HepG2 (cell line): ENCODE measurements around the gene BPIFB6. TPM values are rescaled to one million over a fixed set of nuclear protein-coding genes. Genes with fewer than 3 reads are reported as not detected.

Experiments used
- ATM ChIP-seq: fragments of 450-650 bp; IDR thresholded peaks from 2 replicates; pipeline ENCODE4 v1.7.1; 2017; ENCODE audit warnings: mild to moderate bottlenecking, borderline replicate concordance
- BCLAF1 ChIP-seq: fragments of 450-650 bp; IDR thresholded peaks from 2 replicates; pipeline ENCODE4 v1.6.1; 2017; ENCODE audit warnings: mild to moderate bottlenecking
- CBX1 ChIP-seq: IDR thresholded peaks from one replicate; pipeline ENCODE4 v1.6.1; 2016; ENCODE audit warnings: antibody characterized with exemption, low read depth
- CENPT ChIP-seq: sonication (generic); formaldehyde crosslinking; IDR thresholded peaks from 2 replicates; pipeline ENCODE4 v1.8.0; 2022; ENCODE audit warnings: low read depth, mild to moderate bottlenecking, moderate library complexity, missing genetic modification reagents
- CHD4 ChIP-seq: fragments of 200-600 bp; sonication (generic); IDR thresholded peaks from 2 replicates; pipeline ENCODE4 v1.7.0; 2017; ENCODE audit warnings: mild to moderate bottlenecking, low read length, borderline replicate concordance
- DRAP1 ChIP-seq: IDR thresholded peaks from 2 replicates; pipeline ENCODE4 v1.6.1; 2016; ENCODE audit warnings: missing genetic modification reagents, missing compliant biosample characterization
- HMG20A ChIP-seq: IDR thresholded peaks from 2 replicates; pipeline ENCODE4 v1.6.1; 2016; ENCODE audit warnings: borderline replicate concordance
- IKZF5 ChIP-seq: IDR thresholded peaks from 2 replicates; pipeline ENCODE4 v1.6.1; 2018; ENCODE audit warnings: missing genetic modification reagents, mild to moderate bottlenecking, missing compliant biosample characterization
- KAT2B ChIP-seq: fragments of 150-350 bp; IDR thresholded peaks from 2 replicates; pipeline ENCODE4 v1.6.1; 2014; ENCODE audit warnings: low read depth, low read length, borderline replicate concordance
- KDM2A ChIP-seq: sonication (generic); formaldehyde crosslinking; IDR thresholded peaks from 2 replicates; pipeline ENCODE4 v1.4.0; 2020; ENCODE audit warnings: low read depth, missing genetic modification reagents, borderline replicate concordance
- RFX3 ChIP-seq: IDR thresholded peaks from 2 replicates; pipeline ENCODE4 v1.6.1; 2016; ENCODE audit warnings: missing biosample characterization, missing genetic modification reagents
- SNRNP70 ChIP-seq: fragments of 200-400 bp; formaldehyde crosslinking; IDR thresholded peaks from 2 replicates; pipeline ENCODE4 v1.6.1; 2017; ENCODE audit warnings: mild to moderate bottlenecking, low read depth, low read length, moderate library complexity
- TIGD3 ChIP-seq: sonication (generic); formaldehyde crosslinking; IDR thresholded peaks from 2 replicates; pipeline ENCODE4 v1.5.1; 2020; ENCODE audit warnings: mild to moderate bottlenecking, missing genetic modification reagents, borderline replicate concordance
- ZFY ChIP-seq: sonication (generic); formaldehyde crosslinking; IDR thresholded peaks from 2 replicates; pipeline ENCODE4 v1.4.0; 2020; ENCODE audit warnings: missing genetic modification reagents
- ZMAT3 ChIP-seq: sonication (generic); formaldehyde crosslinking; conservative IDR thresholded peaks from 2 replicates; pipeline ENCODE4 v1.7.0; 2021; ENCODE audit warnings: missing genetic modification reagents
- ZNF17 ChIP-seq: sonication (generic); formaldehyde crosslinking; IDR thresholded peaks from 2 replicates; pipeline ENCODE4 v1.5.0; 2020; ENCODE audit warnings: mild to moderate bottlenecking, missing genetic modification reagents
- ZNF253 ChIP-seq: sonication (generic); formaldehyde crosslinking; IDR thresholded peaks from 2 replicates; pipeline ENCODE4 v1.8.0; 2022; ENCODE audit warnings: mild to moderate bottlenecking, missing genetic modification reagents, borderline replicate concordance
- ZNF292 ChIP-seq: sonication (generic); formaldehyde crosslinking; IDR thresholded peaks from 2 replicates; pipeline ENCODE4 v1.8.1; 2022; ENCODE audit warnings: mild to moderate bottlenecking, low read depth, missing genetic modification reagents, borderline replicate concordance
- ZNF296 ChIP-seq: sonication (generic); formaldehyde crosslinking; conservative IDR thresholded peaks from 2 replicates; pipeline ENCODE4 v1.5.0; 2020; ENCODE audit warnings: mild to moderate bottlenecking, missing genetic modification reagents
- ZNF430 ChIP-seq: sonication (generic); formaldehyde crosslinking; IDR thresholded peaks from 2 replicates; pipeline ENCODE4 v1.9.0; 2021; ENCODE audit warnings: mild to moderate bottlenecking, missing genetic modification reagents
- ZNF441 ChIP-seq: sonication (generic); formaldehyde crosslinking; IDR thresholded peaks from 2 replicates; pipeline ENCODE4 v1.7.0; 2021; ENCODE audit warnings: missing genetic modification reagents, borderline replicate concordance
- ZNF672 ChIP-seq: sonication (generic); formaldehyde crosslinking; IDR thresholded peaks from 2 replicates; pipeline ENCODE4 v1.8.1; 2022; ENCODE audit warnings: missing genetic modification reagents
- ZNF713 ChIP-seq: sonication (generic); formaldehyde crosslinking; IDR thresholded peaks from 2 replicates; pipeline ENCODE4 v1.4.0; 2020; ENCODE audit warnings: mild to moderate bottlenecking, missing genetic modification reagents
- ZNF749 ChIP-seq: sonication (generic); formaldehyde crosslinking; IDR thresholded peaks from 2 replicates; pipeline ENCODE4 v1.8.0; 2022; ENCODE audit warnings: mild to moderate bottlenecking, missing genetic modification reagents, moderate library complexity, borderline replicate concordance
- ZNF773 ChIP-seq: sonication (generic); formaldehyde crosslinking; IDR thresholded peaks from 2 replicates; pipeline ENCODE4 v1.4.0; 2020; ENCODE audit warnings: missing genetic modification reagents, borderline replicate concordance
- polyA plus RNA-seq, 8 experiments: library from polyadenylated mRNA; depleted of rRNA in 3 of 8; stranded (reverse) in 7 of 8; unstranded in 1 of 8; fragments of >200 nt; fragmentation: Illumina TruSeq in 4 of 8; extraction: Trizol in 4 of 8; gene quantifications; 2 replicates each; pipeline versions ENCODE4 v1.2.1 to v1.2.3, GENCODE V29; 2011 to 2016; ENCODE audit warnings: low read depth in 4 of 8, missing spikeins in 1 of 8, mixed read lengths in 1 of 8; ENCODE audit not compliant: insufficient read depth in 1 of 8
- total RNA-seq, 5 experiments: library from RNA; depleted of rRNA; stranded (reverse); fragments of >200 nt; fragmentation: Illumina TruSeq; extraction: Trizol; gene quantifications; 2 replicates each; pipeline ENCODE4 v1.2.3, GENCODE V29; 2016; ENCODE audit warnings: low read depth in 1 of 5

BPIFB6 gene
- total and polyA plus RNA-seq, 2 of the 13 experiments (the other 11 are each of a cell fraction or from before 2014, with no cell fraction given): 0.13 to 1.7 TPM

- TF ChIP-seq CENPT (CRISPR knock-in tag): no peak
- TF ChIP-seq ATM: no peak
- TF ChIP-seq KAT2B: no peak
- peak; percentile 62; the same call in 1 of the 2 replicates for TF ChIP-seq ZMAT3 (CRISPR knock-in tag)
- TF ChIP-seq HMG20A (CRISPR knock-in tag): no peak
- no peak for TF ChIP-seq ZNF296 (CRISPR knock-in tag)
- no peak for TF ChIP-seq DRAP1 (CRISPR knock-in tag)
- no peak for TF ChIP-seq IKZF5
- TF ChIP-seq ZNF773 (CRISPR knock-in tag): no peak
- no peak for TF ChIP-seq BCLAF1
- no peak for TF ChIP-seq ZNF253 (CRISPR knock-in tag)
- no peak for TF ChIP-seq ZNF749 (CRISPR knock-in tag)
- TF ChIP-seq ZNF430 (CRISPR knock-in tag): no peak
- no peak for TF ChIP-seq SNRNP70
- TF ChIP-seq ZFY (CRISPR knock-in tag): peak; percentile 37; the same call in 1 of the 2 replicates
- TF ChIP-seq ZNF441: 0 out of 2 replicates have a peak, but pooled peaks have one; percentile 37
- TF ChIP-seq RFX3 (CRISPR knock-in tag): no peak
- TF ChIP-seq ZNF292 (CRISPR knock-in tag): no peak
- peak; percentile 61 for TF ChIP-seq CBX1
- no peak for TF ChIP-seq ZNF672 (CRISPR knock-in tag)
- no peak for TF ChIP-seq ZNF713 (CRISPR knock-in tag)
- no peak for TF ChIP-seq CHD4
- no peak for TF ChIP-seq TIGD3 (CRISPR knock-in tag)
- no peak for TF ChIP-seq ZNF17 (CRISPR knock-in tag)
- no peak for TF ChIP-seq KDM2A
Measured at GRCh38 chr20:33010674-33011449, 20.6 kb upstream of the BPIFB6 start (continued).
